HepG2 (cell line): ENCODE measurements around the gene INPP1. TPM values are rescaled to one million over a fixed set of nuclear protein-coding genes. Genes with fewer than 3 reads are reported as not detected.
A peak's percentile ranks its signal among the peaks of the same experiment; 100 is the strongest.

Source experiments
- MED13 ChIP-seq: sonication (generic); formaldehyde crosslinking; IDR thresholded peaks from 2 replicates; pipeline ENCODE4 v1.5.0; 2020; ENCODE audit warnings: missing genetic modification reagents
- RXRA ChIP-seq: sonication (generic); formaldehyde crosslinking; IDR thresholded peaks from 2 replicates; pipeline ENCODE4 v1.5.1; 2020; ENCODE audit warnings: missing genetic modification reagents
- ZNF296 ChIP-seq: sonication (generic); formaldehyde crosslinking; conservative IDR thresholded peaks from 2 replicates; pipeline ENCODE4 v1.5.0; 2020; ENCODE audit warnings: mild to moderate bottlenecking, missing genetic modification reagents
- ZNF446 ChIP-seq: sonication (generic); formaldehyde crosslinking; IDR thresholded peaks from 2 replicates; pipeline ENCODE4 v1.5.0; 2020; ENCODE audit warnings: mild to moderate bottlenecking, missing genetic modification reagents
- ZNF598 ChIP-seq: sonication (generic); formaldehyde crosslinking; IDR thresholded peaks from 2 replicates; pipeline ENCODE4 v1.5.1; 2020; ENCODE audit warnings: mild to moderate bottlenecking, missing genetic modification reagents, borderline replicate concordance
- ZNF782 ChIP-seq: sonication (generic); formaldehyde crosslinking; IDR thresholded peaks from 2 replicates; pipeline ENCODE4 v1.4.0; 2020; ENCODE audit warnings: missing genetic modification reagents, mild to moderate bottlenecking, borderline replicate concordance
- polyA plus RNA-seq, 8 experiments: library from polyadenylated mRNA; depleted of rRNA in 3 of 8; stranded (reverse) in 7 of 8; unstranded in 1 of 8; fragments of >200 nt; fragmentation: Illumina TruSeq in 4 of 8; extraction: Trizol in 4 of 8; gene quantifications; 2 replicates each; pipeline versions ENCODE4 v1.2.1 to v1.2.3, GENCODE V29; 2011 to 2016; ENCODE audit warnings: low read depth in 4 of 8, missing spikeins in 1 of 8, mixed read lengths in 1 of 8; ENCODE audit not compliant: insufficient read depth in 1 of 8
- total RNA-seq, 5 experiments: library from RNA; depleted of rRNA; stranded (reverse); fragments of >200 nt; fragmentation: Illumina TruSeq; extraction: Trizol; gene quantifications; 2 replicates each; pipeline ENCODE4 v1.2.3, GENCODE V29; 2016; ENCODE audit warnings: low read depth in 1 of 5
- TF ChIP-seq, protein P1 (sequence below): sonication (generic); formaldehyde crosslinking; IDR thresholded peaks from 2 replicates; pipeline ENCODE4 v1.4.0; 2020; ENCODE audit warnings: mild to moderate bottlenecking, missing genetic modification reagents
- TF ChIP-seq, protein P2 (sequence below): sonication (generic); formaldehyde crosslinking; IDR thresholded peaks from 2 replicates; pipeline ENCODE4 v1.5.0; 2020; ENCODE audit warnings: missing genetic modification reagents, mild to moderate bottlenecking, borderline replicate concordance

Gene INPP1
- total and polyA plus RNA-seq, 2 of the 13 experiments (the other 11 are each of a cell fraction or from before 2014, with no cell fraction given), result 10.0 to 13.3 TPM

DNA sequence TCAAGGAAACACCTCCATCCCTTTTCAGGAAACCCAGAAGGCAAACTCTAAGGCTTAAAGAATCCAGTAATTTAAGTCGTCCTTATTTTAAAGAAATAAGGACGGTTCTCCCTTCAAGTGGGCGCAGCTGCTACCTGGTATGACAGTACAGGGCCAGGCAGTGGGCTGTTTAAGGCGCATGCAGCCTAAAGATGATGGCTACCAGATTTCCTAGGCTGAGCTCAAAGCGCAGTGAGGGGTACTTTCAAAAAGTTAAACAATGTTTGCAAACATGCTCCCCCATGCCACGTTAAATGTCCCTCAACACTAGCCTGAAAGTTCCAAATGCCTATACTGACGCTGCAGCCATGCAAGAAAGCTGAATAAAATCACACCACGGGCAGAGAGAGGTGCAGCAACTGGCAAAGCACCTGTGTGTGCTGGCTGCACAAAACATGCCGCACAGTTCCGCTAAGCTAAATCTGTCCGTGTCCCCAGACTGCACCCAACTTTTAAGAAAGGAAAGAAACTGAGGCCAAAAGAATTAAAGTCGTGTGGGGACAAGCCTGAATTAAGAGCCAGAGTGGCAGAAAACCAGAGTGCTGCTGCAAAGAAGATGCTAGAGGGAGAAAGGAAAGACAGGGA, 24.3 kb upstream of the INPP1 start (continued):
- TF ChIP-seq ZNF782 (CRISPR knock-in tag) (0 out of 2 replicates have a peak, but pooled peaks have one; percentile 15), ZNF446 (CRISPR knock-in tag) (peak; percentile 91), RXRA (CRISPR knock-in tag) (no peak), ZNF598 (CRISPR knock-in tag) (no peak; the same call in 1 of the 2 replicates), ZNF296 (CRISPR knock-in tag) (no peak), MED13 (no peak)
- TF ChIP-seq, protein P1, sequence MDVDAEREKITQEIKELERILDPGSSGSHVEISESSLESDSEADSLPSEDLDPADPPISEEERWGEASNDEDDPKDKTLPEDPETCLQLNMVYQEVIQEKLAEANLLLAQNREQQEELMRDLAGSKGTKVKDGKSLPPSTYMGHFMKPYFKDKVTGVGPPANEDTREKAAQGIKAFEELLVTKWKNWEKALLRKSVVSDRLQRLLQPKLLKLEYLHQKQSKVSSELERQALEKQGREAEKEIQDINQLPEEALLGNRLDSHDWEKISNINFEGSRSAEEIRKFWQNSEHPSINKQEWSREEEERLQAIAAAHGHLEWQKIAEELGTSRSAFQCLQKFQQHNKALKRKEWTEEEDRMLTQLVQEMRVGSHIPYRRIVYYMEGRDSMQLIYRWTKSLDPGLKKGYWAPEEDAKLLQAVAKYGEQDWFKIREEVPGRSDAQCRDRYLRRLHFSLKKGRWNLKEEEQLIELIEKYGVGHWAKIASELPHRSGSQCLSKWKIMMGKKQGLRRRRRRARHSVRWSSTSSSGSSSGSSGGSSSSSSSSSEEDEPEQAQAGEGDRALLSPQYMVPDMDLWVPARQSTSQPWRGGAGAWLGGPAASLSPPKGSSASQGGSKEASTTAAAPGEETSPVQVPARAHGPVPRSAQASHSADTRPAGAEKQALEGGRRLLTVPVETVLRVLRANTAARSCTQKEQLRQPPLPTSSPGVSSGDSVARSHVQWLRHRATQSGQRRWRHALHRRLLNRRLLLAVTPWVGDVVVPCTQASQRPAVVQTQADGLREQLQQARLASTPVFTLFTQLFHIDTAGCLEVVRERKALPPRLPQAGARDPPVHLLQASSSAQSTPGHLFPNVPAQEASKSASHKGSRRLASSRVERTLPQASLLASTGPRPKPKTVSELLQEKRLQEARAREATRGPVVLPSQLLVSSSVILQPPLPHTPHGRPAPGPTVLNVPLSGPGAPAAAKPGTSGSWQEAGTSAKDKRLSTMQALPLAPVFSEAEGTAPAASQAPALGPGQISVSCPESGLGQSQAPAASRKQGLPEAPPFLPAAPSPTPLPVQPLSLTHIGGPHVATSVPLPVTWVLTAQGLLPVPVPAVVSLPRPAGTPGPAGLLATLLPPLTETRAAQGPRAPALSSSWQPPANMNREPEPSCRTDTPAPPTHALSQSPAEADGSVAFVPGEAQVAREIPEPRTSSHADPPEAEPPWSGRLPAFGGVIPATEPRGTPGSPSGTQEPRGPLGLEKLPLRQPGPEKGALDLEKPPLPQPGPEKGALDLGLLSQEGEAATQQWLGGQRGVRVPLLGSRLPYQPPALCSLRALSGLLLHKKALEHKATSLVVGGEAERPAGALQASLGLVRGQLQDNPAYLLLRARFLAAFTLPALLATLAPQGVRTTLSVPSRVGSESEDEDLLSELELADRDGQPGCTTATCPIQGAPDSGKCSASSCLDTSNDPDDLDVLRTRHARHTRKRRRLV, result no peak
- TF ChIP-seq, protein P2, sequence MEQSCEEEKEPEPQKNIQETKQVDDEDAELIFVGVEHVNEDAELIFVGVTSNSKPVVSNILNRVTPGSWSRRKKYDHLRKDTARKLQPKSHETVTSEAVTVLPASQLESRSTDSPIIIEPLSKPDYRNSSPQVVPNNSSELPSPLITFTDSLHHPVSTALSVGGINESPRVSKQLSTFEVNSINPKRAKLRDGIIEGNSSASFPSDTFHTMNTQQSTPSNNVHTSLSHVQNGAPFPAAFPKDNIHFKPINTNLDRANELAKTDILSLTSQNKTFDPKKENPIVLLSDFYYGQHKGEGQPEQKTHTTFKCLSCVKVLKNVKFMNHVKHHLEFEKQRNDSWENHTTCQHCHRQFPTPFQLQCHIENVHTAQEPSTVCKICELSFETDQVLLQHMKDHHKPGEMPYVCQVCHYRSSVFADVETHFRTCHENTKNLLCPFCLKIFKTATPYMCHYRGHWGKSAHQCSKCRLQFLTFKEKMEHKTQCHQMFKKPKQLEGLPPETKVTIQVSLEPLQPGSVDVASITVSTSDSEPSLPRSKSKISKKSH (CRISPR knock-in tag), result 0 out of 2 replicates have a peak, but pooled peaks have one; percentile 0
- TF ChIP-seq, all 625 proteins: peak for 28
